Ecto neural progenitor cell (in vitro differentiated cells): ENCODE data around the gene NACA2.
"Not testable (repeated sequence)": the region's sequence is repeated elsewhere in the genome, so short reads cannot be mapped to it uniquely, and the experiment has no call there.

ENCODE experiments used
- DNase-seq: peaks from one replicate; pipeline ENCODE4 v3.0.0-alpha.2; 2018; ENCODE audit warnings: low spot score

The NACA2 gene

DNA sequence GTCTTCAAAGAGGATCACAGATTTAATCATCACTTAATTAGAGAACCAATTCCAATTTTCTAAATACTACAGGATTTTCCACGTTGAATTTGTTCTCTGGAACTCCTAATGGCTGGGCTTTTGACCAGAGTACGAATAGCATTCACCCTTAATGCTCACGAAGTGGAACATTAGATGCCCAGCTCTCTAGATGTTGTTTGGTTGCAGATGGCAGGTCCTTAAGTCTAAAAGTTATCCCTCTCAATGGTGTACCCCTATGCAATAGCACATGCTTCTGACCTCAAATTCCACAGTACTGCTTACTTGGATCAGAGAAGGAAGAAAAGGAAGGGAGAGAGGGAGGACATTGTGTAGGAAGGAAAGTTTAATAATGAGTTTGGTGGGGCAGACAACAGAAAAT lies 8.6 kb upstream of the NACA2 start:
- no peak for DNase-seq

DNA sequence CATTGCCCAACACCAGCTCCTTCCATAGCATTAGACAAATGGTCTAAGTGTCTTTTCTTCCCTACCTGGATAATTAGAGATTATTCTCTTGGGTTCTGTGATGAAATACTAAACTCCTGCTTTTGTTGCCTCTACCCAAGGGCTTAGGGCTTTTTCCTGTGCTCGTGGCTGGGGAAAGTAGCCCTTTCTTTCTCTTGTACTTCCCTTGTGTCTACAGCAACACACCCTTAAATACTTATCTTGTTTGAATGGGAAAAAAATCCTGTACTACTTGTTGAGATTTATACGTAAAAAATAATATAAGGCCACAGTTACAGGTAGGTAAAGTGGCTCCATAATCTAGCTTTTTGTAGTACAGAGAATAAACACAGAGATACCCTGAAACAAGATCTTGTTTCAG lies 7.0 kb upstream of the NACA2 start:
- DNase-seq = no peak

DNA sequence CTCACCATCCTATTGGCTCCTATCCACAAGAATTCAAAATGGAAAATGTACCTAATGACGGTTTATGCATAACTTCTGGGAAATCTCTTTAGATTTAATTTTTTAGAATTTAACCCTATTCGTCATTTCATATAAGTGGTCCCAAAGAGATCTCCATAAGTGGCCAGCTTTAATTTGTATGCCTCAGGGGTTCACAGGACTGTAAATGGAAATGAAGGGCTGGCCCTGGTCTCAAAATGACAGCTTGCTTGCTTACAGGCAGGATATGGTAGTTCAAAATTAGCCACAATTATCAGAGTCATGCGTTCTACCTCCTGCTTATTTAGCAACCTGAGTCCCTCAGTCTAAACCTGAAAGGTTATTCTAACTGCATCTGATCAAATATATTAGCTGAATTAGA lies 6.6 kb upstream of the NACA2 start:
- DNase-seq = no peak

DNA sequence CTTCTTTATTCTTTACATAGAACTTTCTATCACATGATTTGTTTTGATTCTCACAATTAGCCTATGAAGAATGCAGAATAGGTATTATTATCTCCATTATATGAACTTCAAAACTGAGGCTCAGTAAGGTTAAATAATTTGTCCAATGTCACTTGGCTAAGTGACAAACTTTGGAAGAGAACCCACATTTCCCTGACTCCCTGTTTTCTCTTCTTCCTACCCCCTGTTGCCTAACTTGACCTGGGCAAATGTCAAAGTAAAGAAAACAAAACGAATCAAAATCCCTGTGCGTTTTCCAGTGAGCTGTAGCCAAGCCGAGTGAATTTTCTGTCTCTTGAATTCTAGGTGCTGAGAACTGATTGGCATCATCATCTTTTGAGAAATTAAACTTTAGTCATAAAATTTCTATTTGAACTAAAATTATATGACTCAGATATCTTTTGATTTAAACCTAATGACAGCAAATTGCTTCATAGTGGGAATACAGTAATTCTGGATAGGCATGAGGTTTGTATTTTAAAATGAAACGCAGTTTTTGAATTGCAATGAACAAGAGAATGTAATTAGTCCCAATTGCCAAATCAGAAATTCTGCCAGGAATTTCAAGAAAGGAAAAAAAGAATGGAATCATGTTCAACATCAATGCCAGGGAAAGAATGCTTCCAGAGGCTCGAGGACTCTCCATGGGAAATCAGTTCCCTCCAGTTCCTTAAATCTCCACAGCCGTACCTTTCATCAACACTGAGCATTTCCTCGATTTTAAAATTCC lies 4.6 kb upstream of the NACA2 start:
- no peak for DNase-seq

DNA sequence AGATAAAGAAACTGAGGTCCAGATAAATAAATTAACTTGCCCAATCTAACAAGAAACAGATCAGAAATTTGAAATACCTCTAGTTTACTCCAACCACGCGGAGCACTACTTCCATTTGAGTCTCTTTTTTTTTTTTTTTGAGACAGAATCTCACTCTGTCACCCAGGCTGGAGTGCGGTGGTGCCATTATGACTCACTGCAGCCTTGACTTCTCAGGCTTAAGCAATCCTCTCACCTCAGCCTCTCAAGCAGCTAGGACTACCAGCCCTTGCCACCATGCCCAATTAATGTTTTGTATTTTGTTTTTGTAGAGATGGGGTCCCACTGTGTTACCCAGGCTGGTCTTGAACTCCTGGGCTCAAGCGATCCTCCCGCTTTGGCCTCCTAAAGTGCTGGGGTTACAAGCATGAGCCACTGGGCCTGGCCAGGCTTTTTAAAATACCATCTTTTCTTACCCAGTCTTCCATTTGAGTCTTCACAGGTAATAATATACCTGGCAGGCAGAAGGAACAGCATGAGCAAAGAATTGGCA lies 3.3 kb upstream of the NACA2 start:
- no peak for DNase-seq

DNA sequence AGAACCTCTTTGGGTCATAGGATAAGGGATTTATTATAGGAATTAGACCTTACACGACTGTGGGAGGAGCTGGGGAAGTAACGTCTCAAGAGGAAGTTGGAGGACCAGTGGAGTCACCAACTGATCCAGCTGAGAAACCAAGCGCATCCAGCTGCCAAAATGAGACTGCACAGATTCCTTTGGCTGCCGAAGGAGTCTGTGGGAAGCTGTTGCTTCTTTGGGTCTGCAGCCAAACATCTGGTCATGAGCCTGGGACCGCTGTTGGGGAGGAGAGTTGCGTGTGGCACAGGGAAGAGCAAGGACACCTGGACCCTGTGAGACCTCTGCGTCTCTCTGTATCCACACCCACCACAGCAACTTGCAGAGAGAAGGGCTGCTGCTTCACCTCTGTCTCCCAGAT lies 2.4 kb upstream of the NACA2 start:
- DNase-seq = no peak

DNA sequence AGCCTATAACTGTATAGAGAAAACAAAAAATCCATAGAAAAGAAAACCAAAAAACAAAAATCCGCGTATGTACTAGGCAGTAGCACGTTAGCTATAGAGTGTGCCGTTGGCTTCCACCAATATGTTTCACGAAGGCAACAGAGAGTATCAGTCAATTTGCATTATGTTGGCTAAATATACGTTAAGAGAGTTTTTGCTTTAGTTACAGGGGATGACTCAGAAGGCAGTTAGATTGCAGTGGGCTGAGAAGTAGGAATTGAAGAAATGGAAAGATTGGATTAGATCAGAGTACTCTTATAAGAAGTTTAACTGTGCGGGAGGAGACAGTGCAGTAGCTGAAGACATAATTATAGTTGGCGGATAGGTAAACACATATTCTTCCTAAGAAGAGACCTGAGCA lies 911 bp upstream of the NACA2 start:
- DNase-seq = no peak

DNA sequence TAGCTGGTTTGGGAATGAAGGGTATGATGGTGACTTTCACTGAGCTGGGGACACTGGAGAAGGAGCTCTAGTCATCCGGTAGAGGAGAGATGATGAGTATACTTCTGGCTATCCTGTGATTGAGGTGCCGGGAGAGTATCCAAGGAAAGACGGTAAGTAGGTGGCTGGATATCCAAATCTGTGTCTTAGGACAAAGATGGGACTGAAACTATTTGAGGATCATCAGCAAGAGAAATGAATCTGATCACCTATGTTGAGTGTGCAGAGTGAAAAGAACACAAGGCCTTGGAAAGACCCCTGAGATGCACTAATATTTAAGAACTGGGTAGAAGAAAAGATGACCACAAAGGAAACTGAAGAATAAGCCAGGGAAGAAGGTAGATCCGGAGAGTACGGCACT lies 1.0 kb downstream of the NACA2 start:
- no peak for DNase-seq

DNA sequence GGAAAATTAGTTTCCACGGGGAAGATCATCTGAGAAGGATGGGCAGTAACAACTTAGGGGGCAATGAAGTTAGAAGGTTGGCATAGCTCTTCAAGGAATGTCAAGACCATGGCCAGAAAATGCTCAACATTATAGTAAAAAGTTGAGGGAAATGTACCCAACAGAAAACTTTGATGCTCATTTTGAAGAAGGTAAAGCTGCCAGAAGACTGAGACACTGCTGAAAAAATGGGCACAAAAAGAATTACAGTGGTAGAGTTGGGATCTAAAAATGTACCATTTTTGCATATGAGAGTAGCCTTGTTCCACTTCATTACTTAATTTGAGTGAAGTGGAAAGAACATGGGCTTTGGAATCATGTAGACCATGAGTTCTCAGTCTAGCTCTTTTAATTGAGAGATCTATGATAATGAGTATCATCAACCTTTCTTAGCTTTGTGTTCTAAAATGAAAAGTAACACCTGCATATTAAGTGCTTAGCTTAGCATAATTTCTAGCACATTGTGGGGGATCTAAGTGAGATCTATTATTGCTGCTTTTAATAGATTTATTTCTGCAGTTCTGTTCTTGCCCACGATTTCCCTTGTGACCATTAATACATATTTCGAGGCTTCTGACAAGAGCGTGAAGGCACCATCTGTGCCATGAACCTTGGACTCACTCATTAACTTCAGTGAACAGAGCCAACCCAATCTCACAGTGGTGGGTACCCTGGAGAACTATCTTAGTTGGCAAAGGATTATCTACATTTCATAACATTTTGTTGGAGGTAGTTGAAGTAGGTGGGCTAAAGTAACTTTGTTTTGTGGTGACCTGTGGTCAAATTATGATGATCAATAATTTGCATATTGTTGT lies 3.0 kb downstream of the NACA2 start:
- DNase-seq = no peak

DNA sequence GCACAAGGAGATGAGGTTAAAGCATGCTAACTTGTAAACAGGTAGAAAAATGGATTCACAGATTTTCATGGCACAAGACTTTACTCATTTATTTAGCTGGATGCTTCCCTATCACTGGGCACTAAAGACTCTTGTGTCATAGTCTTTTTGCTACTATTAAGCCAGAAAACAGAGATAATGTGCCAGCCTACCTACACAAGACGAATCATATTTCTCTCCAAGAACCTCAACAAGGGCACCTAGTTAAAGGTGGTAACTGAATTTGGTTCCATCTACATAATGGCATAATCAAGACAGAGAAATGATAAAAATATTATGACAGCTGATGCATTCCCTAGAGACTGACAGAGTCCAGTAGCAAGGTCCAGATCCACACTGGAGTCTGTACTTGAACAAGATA lies 3.8 kb downstream of the NACA2 start:
- no peak for DNase-seq

DNA sequence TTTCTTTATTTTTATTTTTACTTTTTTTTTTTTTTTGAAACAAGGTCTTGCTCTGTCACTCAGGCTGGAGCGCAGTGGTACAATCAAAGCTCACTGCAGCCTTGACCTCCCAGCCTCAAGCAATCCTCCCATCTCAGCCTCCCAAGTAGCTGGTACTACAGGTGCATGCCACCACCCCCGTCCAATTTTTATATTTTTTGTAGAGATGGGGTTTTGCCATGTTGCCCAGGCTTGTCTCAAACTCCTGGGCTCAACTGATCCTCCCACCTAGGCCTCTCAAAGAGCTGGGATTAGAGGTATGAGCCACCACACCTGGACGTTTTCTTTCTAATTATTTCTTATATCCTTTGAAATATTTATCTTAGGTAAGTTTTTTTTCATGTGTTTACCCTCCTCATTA lies 4.4 kb downstream of the NACA2 start:
- not testable (repeated sequence) for DNase-seq

DNA sequence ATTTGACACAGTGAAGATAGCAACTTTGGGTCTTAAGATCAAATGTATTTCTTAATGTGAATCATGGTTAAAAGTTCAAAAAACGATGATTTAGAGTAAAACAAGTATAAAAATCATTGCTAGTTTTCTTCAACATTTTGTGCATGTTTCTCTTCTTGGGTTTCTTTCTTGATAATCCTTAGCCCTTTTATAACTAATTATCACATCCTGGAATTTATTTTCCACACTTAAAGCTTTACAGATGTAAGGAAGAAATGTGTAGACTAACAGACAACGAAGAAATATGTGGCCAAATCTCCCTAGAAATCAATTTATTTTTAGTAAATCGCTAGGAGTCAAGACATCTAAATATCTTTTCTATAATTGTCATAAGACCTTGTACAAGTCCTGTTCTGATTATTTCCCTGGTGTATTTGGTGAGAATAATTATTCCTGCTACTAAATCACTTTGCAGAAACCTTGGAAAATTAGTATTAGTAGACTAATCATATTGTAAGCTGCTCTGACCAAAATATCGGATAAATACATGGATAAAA lies 4.9 kb downstream of the NACA2 start:
- DNase-seq = no peak

DNA sequence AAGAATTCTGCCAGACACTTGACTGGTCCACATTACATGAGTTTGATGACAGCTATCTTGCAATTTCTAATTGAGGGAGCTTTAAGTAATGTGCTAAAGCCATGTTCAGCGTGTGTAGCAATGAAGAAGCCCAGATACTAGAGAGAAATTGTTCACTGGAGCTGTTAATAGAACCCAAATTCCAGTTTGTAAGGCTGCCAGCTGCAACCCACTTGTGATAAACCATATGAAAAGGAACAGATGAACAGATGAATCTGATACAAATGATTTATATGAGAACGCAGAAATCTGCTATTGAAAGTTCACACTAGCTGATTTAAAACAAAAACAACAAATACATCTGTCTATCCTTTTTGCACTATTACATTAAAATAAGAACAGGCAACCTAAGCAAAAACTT lies 6.2 kb downstream of the NACA2 start:
- DNase-seq = no peak

DNA sequence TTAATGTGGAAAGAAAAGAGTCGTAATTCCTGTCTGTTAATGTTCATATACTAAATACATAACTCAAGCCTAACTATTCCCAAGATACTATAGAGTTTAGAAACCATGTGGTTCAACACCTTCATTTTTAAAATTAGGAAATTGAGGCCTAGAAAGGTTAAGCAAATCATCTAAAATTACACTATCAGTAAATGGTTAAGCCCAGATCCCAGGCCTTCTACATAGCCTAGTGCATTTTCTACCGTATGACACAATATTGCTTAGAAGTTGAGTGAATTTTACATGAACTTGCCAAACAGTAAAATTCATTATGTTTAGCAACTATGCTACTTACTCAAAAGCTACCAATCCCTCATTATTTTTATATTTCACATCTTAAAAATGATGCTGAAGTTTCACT lies 6.8 kb downstream of the NACA2 start:
- DNase-seq = no peak

DNA sequence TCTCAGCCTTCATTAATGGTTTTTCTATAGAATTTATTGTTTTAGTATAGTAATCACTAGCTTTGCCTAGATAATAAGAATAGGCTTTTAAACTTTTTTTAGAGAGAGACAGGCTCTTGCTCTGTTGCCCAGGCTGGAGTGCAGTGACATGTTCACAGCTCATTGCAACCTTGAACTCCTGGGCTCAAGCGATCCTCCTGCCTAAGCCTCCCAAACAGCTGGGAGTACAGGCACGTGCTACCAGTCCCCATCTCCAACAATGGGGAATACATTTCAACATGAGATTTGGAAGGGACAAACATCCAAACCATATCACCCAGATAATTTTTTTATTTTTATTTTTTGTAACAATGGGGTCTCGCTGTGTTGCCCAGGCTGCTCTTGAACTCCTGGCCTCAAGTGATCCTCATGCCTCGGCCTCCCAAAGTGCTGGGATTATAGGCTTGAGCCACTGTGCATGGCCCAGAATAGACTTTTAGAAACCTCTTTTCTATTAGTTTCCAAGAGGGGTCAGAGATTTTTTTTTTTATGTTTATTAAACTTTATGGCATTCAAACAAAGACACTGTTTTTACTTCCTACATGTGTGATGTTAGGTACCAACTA lies 7.3 kb downstream of the NACA2 start:
- no peak for DNase-seq

DNA sequence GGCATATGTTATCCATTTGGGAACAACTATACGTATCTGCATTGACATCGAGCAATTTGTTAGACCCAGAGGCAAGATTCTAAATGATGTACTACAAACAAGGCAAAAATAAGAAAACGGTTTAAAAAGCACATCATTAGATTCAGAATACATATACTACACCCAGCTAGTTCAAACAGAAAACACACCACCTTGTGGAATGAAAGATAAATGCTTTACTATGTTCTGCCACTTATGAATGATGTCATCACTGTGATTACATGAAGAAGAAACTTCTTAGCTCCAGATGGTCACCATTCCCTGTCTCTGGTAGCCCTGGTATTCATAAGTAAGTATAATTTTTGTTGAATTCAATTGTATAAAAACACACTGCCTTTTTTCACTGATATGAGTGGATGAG lies 7.8 kb downstream of the NACA2 start:
- DNase-seq = no peak

DNA sequence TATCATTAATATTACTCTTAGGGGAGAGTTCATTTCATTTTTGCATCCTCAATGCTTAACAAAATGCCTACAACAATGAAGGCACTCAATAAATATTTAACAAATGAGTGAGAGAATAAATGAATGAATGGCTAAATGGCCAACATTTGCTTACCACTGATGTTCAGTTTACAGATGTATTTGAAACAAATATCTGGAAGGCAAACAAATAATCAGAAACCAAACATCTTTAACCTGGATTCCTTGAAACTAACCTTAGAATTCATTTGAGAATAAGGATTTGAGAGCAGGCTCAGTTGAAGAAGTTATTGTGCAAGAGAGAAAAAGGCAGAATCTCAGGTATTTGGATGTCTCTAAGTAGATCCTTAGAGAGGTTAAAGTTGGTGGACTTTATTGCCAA lies 8.4 kb downstream of the NACA2 start:
- DNase-seq = no peak

DNA sequence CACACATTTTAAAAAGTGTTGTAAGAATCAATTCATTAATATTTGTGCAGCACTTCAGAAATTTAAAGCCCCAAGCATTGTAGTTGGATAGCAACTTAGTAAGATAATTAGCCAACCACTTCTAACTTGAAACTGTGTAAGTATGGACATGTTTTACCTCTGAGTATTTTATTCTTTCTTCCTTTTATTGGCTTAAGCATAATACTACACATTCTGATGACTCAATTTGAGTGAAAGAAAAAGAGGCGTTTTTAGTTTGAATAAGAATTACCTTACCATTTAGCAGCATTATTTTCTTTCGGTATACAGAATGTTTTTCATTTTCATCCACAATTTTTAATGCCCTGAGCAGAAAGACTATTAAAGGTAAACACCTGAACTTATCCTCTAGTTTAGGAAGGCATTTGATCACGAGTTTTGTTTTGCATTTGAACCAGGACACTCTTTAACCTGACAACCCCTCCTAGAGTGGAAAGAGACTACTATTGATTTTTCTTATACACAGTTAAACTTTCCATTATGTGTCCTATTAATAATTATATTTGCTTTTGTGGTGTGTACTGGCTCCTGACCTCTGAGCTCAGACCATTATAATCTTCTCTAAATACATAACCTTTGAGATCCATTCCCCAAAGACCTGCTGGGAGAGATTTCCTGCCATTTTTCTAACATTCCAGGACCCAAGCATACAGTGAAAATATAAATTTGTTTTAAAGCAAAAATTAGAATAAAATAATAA lies 9.2 kb downstream of the NACA2 start:
- DNase-seq = no peak

DNA sequence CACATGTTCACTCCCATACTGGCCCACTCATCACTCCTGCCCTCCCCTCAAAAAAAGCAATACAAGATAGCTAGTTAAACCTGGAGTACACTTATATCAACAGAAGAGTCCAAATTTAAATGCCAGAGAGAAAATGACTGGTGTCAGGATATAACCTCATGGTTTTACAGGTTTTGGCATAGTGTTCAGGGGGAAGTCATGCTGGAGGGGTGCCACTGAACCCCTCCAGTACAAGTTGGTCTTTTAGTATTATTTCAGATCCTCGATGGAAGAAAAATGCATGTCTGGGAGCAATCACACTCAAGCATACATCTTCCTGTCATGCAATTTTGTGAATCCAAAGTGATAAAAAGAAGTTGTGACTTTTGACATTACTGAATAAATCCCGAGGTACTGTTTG lies 10.5 kb downstream of the NACA2 start:
- DNase-seq = no peak

DNA sequence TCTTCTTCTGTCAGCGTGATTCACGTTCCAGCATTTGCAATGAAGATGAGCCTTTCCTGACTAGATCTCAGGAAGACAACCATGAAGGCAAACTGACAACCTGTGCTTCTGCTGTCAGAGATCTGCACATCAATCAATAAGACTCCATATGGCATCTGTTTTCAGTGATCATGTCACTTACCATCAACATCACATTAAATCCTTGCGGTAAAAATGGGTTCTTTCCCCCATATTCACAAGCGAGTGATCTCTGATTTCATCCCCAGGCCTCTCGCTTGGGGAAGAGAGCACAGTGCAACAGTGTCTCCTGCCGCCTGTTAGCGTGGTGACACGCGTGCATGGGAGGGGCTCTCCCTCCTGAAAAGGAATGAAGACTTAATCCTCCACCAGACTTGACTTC lies 11.1 kb downstream of the NACA2 start:
- no peak for DNase-seq

DNA sequence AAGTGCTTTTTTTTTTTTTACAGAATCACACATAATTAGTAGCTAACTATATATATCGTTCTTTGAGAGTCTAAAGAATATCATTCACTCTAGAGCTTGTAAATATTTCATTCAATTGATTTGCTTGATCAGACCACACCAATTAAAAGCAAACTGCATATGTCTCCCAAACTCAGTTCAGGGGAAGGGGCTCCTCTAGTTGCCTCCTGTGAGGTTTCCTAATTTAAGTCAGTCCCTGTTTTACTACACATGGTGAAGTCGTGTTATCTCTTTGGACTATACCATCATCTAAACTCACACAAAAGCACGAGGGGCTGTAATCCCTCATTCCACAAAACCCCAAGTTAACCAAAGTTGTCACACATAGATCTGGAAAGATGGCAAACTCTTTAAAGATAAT lies 11.7 kb downstream of the NACA2 start:
- no peak for DNase-seq

DNA sequence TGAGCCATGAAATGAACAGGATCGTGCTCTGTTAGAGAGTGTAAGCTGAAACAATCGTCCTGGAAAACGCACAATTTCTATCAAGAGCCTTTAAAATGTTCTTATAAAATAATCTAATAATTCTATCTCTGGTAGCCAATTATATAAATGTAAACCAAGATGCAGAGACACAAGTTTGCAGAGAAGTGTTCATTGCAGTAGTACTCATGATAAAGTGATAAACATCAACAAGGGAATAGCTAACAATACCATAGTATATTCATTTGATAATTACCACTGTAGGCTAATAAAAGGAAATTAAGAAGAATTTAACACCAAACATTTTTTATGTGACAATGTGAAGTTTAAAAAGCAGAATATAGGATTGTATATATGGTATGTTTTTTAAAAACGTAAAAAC lies 12.4 kb downstream of the NACA2 start:
- DNase-seq = no peak
